ENCODE measurements around the gene PRTG. TPM values are rescaled to one million over a fixed set of nuclear protein-coding genes. Genes with fewer than 3 reads are reported as not detected.
"Not testable (repeated sequence)": the region's sequence is repeated elsewhere in the genome, so short reads cannot be mapped to it uniquely, and the experiment has no call there.

Gene PRTG, protein sequence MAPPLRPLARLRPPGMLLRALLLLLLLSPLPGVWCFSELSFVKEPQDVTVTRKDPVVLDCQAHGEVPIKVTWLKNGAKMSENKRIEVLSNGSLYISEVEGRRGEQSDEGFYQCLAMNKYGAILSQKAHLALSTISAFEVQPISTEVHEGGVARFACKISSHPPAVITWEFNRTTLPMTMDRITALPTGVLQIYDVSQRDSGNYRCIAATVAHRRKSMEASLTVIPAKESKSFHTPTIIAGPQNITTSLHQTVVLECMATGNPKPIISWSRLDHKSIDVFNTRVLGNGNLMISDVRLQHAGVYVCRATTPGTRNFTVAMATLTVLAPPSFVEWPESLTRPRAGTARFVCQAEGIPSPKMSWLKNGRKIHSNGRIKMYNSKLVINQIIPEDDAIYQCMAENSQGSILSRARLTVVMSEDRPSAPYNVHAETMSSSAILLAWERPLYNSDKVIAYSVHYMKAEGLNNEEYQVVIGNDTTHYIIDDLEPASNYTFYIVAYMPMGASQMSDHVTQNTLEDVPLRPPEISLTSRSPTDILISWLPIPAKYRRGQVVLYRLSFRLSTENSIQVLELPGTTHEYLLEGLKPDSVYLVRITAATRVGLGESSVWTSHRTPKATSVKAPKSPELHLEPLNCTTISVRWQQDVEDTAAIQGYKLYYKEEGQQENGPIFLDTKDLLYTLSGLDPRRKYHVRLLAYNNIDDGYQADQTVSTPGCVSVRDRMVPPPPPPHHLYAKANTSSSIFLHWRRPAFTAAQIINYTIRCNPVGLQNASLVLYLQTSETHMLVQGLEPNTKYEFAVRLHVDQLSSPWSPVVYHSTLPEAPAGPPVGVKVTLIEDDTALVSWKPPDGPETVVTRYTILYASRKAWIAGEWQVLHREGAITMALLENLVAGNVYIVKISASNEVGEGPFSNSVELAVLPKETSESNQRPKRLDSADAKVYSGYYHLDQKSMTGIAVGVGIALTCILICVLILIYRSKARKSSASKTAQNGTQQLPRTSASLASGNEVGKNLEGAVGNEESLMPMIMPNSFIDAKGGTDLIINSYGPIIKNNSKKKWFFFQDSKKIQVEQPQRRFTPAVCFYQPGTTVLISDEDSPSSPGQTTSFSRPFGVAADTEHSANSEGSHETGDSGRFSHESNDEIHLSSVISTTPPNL
- 5.7 TPM for total RNA-seq
- 1 to 10 TPM; 2.1 to 4.4 (median 2.6) TPM for polyA plus RNA-seq (ENCODE audit: insufficient read depth in 1 of 8, insufficient read length in 8 of 8, low replicate concordance in 1 of 8)
- long read RNA-seq, donor 1, partial matches to known transcripts = 0 of 1 reads
- long read RNA-seq, donor 1, other reads (novel, unspliced or antisense) = 0 of 1 reads
- long read RNA-seq, donor 2 = 0 reads
- long read RNA-seq, donor 3 = 0 reads
- long read RNA-seq, donor 4 = 0 reads
- long read RNA-seq, donor 5 = 0 reads
- long read RNA-seq, donor 6 = 0 reads
- long read RNA-seq, donor 7, full-length matches to known transcripts = 1 of 1 reads
- long read RNA-seq, donor 7, partial matches to known transcripts = 0 of 1 reads
- long read RNA-seq, donor 7, other reads (novel, unspliced or antisense) = 0 of 1 reads
- long read RNA-seq, donor 8 = 0 reads
- long read RNA-seq, donor 9 = 0 reads
- long read RNA-seq, donor 10 = 0 reads
- long read RNA-seq, donor 11 = 0 reads

DNA sequence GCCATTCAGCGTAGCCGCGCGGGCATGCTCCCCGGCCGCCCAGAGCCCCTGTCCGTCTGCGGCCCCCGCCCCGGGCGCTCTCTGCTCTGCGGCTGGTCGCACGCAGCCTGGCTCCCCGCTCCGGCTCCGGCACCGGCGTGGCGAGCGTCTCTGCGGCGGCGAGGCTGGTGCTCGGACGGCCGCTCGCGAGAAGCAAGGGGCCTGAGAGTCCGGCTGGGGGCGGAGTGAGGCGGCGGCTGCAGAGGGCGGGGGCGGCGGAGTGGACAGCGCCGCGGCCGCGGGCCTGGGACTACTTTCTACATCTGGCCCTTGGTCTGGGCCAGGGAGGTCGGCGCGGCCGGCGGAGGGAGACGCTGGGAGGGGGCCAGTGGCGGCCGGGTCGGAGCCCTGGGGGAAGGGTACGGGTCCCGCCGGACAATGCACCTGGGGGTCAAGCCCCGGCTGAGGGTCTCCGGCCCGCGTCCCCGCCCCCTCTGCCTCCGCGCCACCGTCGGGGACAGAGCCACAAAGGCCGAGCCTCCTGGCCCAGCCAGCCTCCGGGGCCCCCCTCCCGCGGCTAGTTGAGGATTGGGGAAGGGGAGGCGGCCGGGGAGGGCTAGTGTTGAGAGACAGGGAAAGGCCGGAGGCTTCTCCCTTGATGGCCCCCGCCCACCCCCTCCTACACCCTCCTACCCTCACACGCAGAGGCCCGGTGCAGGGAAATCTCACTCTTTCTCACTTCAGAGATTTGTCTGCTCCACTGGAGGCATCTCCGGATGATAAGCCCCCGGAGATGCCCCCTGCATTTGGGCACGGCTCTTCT lies at the start of gene PRTG:
PRTG (minus strand) TSS at position 226 of the 802 bp plus-strand sequence; CDS start at position 5, 221 bp downstream.
- DNase-seq = peak; percentile 95
- peaks cover 12% of the 10 kb centered on the region for H3K27me3 ChIP-seq (ENCODE audit: control insufficient read depth, insufficient read depth, low read length)
- peak within 1 kb of the TSS; percentile 61 for H3K4me3 ChIP-seq (ENCODE audit: low read length)
- under 1% methylated on average over 67 of the region's 75 CpGs for WGBS (ENCODE audit: insufficient coverage)
- peaks cover 17% of the 10 kb centered on the region for H3K4me1 ChIP-seq (ENCODE audit: control insufficient read depth, insufficient read depth, low read length)
- peak within 1 kb of the TSS; percentile 88 for H3K27ac ChIP-seq (ENCODE audit: low read length)
- no peaks in the 10 kb centered on the region for H3K9me3 ChIP-seq (replicated peaks; ENCODE audit: control insufficient read depth, low read depth, low read length)
- no peaks in the 10 kb centered on the region for H3K36me3 ChIP-seq (ENCODE audit: control insufficient read depth, insufficient read depth, low read length)

DNA sequence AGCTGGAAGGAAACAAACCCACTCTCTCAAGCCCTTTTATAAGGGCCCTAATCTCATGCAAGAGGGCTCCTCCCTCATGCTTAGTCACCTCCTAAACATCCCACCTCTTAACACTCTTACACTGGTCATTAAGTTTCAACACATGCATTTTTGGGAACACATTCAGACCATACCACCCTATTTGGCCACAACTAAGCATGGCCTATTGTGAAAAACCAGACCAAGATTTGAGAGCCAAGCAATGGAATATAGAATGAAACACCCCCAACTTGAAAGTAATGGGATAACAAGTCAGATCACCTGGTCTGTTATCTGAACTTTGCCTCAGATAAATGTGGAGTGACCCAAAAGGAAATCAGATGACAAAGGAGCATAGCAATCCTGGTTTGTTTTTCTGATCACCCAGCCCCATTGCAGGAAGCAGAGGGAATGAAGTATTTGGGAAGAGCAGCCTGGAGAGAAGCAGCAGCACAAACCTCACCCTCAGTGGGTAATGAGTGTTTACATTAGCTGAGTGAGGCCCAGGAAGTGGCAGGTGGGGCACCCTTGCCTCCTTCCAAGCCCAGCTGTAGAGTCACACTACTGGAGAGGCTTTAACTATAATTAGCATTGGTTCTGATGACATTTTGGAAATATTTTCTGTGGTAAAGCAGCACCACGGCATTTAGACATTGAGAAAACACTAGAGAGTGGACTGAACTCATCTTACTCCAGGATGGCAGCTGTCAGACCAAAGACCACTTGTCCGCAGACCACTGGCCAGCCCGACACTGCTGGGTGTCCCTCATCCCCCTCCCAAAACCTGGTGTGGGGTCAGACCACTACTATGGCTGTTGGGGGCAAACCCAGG lies 48.8 kb upstream of the PRTG start:
- Histone ChIP-seq H3K4me1 (ENCODE audit: control insufficient read depth, insufficient read depth, low read length) (no peaks in the 10 kb centered on the region), H3K36me3 (ENCODE audit: control insufficient read depth, insufficient read depth, low read length) (no peaks in the 10 kb centered on the region), H3K27me3 (ENCODE audit: control insufficient read depth, insufficient read depth, low read length) (no peaks in the 10 kb centered on the region), H3K9me3 (replicated peaks; ENCODE audit: control insufficient read depth, low read depth, low read length) (peaks cover 3% of the 10 kb centered on the region), H3K27ac (ENCODE audit: low read length) (no peak overlapping the region), H3K4me3 (ENCODE audit: low read length) (no peak overlapping the region)
- DNase-seq = no peak
- no CpG with 5 or more reads among the region's 3 CpGs for WGBS (ENCODE audit: insufficient coverage)

GRCh38 chr15:55789066-55789660 lies 46.2 kb upstream of the PRTG start:
- Histone ChIP-seq H3K27ac (ENCODE audit: low read length) (no peak overlapping the region), H3K36me3 (ENCODE audit: control insufficient read depth, insufficient read depth, low read length) (no peaks in the 10 kb centered on the region), H3K27me3 (ENCODE audit: control insufficient read depth, insufficient read depth, low read length) (no peaks in the 10 kb centered on the region), H3K9me3 (replicated peaks; ENCODE audit: control insufficient read depth, low read depth, low read length) (peaks cover 3% of the 10 kb centered on the region), H3K4me3 (ENCODE audit: low read length) (no peak overlapping the region), H3K4me1 (ENCODE audit: control insufficient read depth, insufficient read depth, low read length) (no peaks in the 10 kb centered on the region)
- WGBS (ENCODE audit: insufficient coverage) = 72% methylated on average over 5 of the region's 8 CpGs
- DNase-seq = no peak

DNA sequence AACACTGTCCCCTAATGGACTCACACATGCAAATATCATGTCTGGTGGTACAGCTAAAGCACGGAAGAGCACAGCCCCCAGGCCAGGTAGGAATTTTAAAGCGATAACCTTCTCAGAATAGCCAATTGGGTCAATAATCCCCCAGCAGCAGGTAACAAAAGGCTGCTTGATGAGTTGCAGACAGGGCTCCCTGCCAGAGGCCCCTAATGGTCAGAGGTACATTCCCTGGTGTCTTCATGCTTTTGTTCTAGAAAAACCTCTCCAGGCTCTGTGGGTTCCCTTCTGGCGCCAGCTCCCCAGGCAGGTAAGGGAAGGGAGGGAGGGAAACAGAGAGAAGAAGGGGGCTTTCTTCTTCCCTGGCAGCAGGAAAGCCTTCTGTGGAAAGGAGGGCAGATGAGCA lies 43.4 kb upstream of the PRTG start:
- DNase-seq = no peak
- H3K27ac ChIP-seq (ENCODE audit: low read length) = no peak overlapping the region
- WGBS (ENCODE audit: insufficient coverage) = 60% methylated on average over 2 of the region's 3 CpGs

DNA sequence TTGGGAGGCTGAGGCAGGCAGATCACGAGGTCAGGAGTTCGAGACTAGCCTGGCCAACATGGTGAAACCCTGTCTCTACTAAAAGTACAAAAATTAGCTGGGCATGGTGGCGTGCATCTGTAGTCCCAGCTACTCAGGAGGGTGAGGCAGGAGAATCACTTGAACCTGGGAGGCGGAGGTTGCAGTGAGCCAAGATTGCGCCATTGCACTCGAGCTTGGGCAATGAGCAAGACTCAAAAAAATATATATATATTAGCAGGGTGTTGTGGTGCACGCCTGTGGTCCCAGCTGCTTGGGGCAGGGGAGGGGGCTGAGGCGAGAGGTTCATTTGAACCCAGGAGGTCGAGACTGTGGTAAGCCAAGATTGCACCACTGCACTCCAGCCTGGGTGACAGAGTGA lies 42.6 kb upstream of the PRTG start:
- H3K27me3 ChIP-seq (ENCODE audit: control insufficient read depth, insufficient read depth, low read length); H3K9me3 ChIP-seq (replicated peaks; ENCODE audit: control insufficient read depth, low read depth, low read length); H3K4me3 ChIP-seq (ENCODE audit: low read length); H3K36me3 ChIP-seq (ENCODE audit: control insufficient read depth, insufficient read depth, low read length); H3K4me1 ChIP-seq (ENCODE audit: control insufficient read depth, insufficient read depth, low read length); H3K27ac ChIP-seq (ENCODE audit: low read length); DNase-seq: not testable (repeated sequence)
- 82% methylated on average over 4 of the region's 9 CpGs for WGBS (ENCODE audit: insufficient coverage)

More for the DNA sequence above, 43.4 kb upstream of the PRTG start:
- H3K27me3 ChIP-seq (ENCODE audit: control insufficient read depth, insufficient read depth, low read length) = no peaks in the 10 kb centered on the region
- H3K9me3 ChIP-seq (replicated peaks; ENCODE audit: control insufficient read depth, low read depth, low read length) = no peaks in the 10 kb centered on the region
- H3K4me3 ChIP-seq (ENCODE audit: low read length) = no peak overlapping the region
- no peaks in the 10 kb centered on the region for H3K4me1 ChIP-seq (ENCODE audit: control insufficient read depth, insufficient read depth, low read length)
- no peaks in the 10 kb centered on the region for H3K36me3 ChIP-seq (ENCODE audit: control insufficient read depth, insufficient read depth, low read length)

DNA sequence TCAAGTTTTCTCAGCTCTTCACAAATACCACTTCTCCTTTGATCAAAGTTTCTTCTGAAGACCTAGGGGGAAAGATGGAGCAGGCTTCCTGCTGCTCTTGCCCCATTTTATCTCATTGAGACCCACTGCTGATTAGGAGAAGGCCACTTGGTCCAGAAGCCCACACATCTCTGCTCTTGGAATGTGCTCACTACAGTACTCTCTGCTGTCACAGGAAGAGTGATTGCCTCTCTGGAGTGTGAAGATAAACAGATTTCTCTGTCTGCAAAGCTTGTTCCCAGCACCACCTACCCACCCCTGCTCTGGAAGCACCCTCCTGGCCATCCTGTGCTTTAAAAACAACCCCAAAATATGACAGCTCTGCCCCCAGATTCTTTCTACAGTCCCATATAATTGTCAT lies 41.3 kb upstream of the PRTG start:
- Histone ChIP-seq H3K4me3 (ENCODE audit: low read length) (no peak overlapping the region), H3K36me3 (ENCODE audit: control insufficient read depth, insufficient read depth, low read length) (no peaks in the 10 kb centered on the region), H3K9me3 (replicated peaks; ENCODE audit: control insufficient read depth, low read depth, low read length) (no peaks in the 10 kb centered on the region), H3K4me1 (ENCODE audit: control insufficient read depth, insufficient read depth, low read length) (no peaks in the 10 kb centered on the region), H3K27me3 (ENCODE audit: control insufficient read depth, insufficient read depth, low read length) (no peaks in the 10 kb centered on the region), H3K27ac (ENCODE audit: low read length) (no peak overlapping the region)
- DNase-seq = no peak

DNA sequence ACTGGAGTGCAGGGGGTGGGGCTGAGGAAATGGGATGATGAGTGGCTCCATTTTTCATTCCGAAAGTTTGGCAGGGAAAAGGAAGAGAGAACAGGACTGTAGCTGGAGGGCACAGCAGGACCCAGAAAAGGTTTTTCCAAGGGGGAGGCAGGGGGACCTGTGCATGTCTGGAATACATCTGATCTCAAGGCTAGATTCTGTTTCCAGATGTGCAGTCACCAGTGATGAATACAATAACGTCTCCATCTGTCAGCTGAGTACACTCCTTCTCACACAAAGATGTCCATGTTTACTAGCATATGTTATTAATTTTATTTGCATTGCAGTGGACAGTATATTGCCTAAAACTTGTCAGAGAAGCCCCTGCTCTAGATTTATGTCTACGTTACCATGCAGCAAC lies 39.9 kb upstream of the PRTG start:
- Histone ChIP-seq H3K4me1 (ENCODE audit: control insufficient read depth, insufficient read depth, low read length) (no peaks in the 10 kb centered on the region), H3K27ac (ENCODE audit: low read length) (no peak overlapping the region), H3K4me3 (ENCODE audit: low read length) (no peak overlapping the region), H3K27me3 (ENCODE audit: control insufficient read depth, insufficient read depth, low read length) (no peaks in the 10 kb centered on the region), H3K9me3 (replicated peaks; ENCODE audit: control insufficient read depth, low read depth, low read length) (no peaks in the 10 kb centered on the region), H3K36me3 (ENCODE audit: control insufficient read depth, insufficient read depth, low read length) (no peaks in the 10 kb centered on the region)
- WGBS (ENCODE audit: insufficient coverage) = 9% methylated on average over 1 of the region's 3 CpGs
- DNase-seq = peak; percentile 58

DNA sequence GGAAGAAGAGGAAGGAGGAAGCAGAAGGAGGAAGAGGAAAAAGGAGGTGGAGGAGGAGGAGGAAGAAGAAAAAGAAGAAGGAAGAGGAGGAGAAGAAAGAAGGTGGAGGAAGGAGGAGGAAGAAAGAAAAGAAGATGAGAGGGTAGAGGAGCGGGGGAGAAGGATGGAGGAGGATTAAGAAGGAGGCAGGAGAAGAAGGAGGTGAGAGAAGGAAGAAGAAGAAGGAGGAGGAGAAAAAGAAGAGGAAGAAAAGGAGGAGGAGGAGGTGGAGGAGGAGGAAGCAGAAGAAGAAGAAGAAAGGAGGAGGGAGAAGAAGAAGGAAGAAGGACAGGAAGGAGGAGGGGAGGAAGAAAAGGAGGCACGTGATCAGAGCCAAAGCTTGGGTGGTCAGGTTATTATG lies 37.3 kb upstream of the PRTG start:
- Histone ChIP-seq H3K27ac (ENCODE audit: low read length) (no peak overlapping the region), H3K4me3 (ENCODE audit: low read length) (no peak overlapping the region), H3K27me3 (ENCODE audit: control insufficient read depth, insufficient read depth, low read length) (no peaks in the 10 kb centered on the region), H3K4me1 (ENCODE audit: control insufficient read depth, insufficient read depth, low read length) (no peaks in the 10 kb centered on the region), H3K36me3 (ENCODE audit: control insufficient read depth, insufficient read depth, low read length) (no peaks in the 10 kb centered on the region), H3K9me3 (replicated peaks; ENCODE audit: control insufficient read depth, low read depth, low read length) (no peaks in the 10 kb centered on the region)
- WGBS (ENCODE audit: insufficient coverage) = no CpG with 5 or more reads among the region's 2 CpGs
- no peak for DNase-seq

All from muscle of leg (tissue), 16 donors.